ENCODE data around the gene LEMD2.

The LEMD2 gene

DNA sequence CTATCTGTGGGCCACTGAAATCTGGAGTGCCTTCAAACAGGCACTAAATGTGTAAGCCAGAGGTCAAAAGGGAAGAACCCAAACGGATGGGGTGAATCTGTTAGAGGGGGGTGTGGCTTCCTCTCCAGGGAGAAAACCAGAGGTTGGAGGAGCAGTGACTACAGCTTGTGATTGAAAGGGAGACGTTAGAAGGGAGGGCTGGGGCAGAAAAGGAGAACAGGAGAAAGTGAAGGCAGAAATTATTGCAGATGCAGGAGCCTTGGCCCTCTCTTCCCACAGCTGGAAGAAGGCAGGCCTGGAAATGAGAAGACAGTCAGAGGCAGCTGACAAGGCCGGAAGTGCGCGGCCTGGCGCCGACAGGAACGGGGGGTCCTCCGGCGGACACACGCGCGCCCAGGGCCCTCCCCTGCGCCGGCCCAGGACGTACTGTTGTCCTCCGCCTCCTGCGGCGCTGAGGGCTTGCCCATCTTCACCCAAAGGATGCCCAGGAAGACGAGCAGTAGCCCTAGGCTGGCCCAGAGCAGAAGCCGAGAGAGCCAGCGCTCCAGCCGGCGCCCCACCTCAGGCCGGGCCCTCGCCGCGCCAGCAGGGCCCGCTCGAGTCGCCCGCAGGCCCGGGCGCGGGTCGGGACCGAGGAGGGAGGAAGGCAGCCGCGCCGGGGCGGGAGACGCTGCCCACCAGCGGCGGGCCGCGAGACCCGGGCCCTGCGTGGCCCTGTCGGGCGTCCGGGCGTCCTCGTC, 806 bp downstream of the LEMD2 start:
- H3K27me3 ChIP-seq (ENCODE audit: control insufficient read depth, insufficient read depth, low read length) = no peaks in the 10 kb centered on the region
- peaks cover 67% of the 10 kb centered on the region for H3K4me1 ChIP-seq (ENCODE audit: control insufficient read depth, low read depth, low read length)
- peak overlapping the region; percentile 36 for H3K27ac ChIP-seq (ENCODE audit: low read length)
- peak overlapping the region; percentile 69 for H3K4me3 ChIP-seq (ENCODE audit: low read length)
- no peaks in the 10 kb centered on the region for H3K9me3 ChIP-seq (ENCODE audit: control insufficient read depth, low read depth, low read length)
- peaks cover 19% of the 10 kb centered on the region for H3K36me3 ChIP-seq (ENCODE audit: control insufficient read depth, low read depth, low read length)
- peak overlapping the region; percentile 66 for H3K9ac ChIP-seq (ENCODE audit: low read length)

- Histone ChIP-seq H3K27me3 (ENCODE audit: control insufficient read depth, insufficient read depth, low read length) (no peaks in the 10 kb centered on the region), H3K9ac (ENCODE audit: low read length) (no peak overlapping the region), H3K4me3 (ENCODE audit: low read length) (peak overlapping the region; percentile 69), H3K4me1 (ENCODE audit: control insufficient read depth, low read depth, low read length) (peaks cover 65% of the 10 kb centered on the region), H3K36me3 (ENCODE audit: control insufficient read depth, low read depth, low read length) (peaks cover 26% of the 10 kb centered on the region), H3K27ac (ENCODE audit: low read length) (no peak overlapping the region), H3K9me3 (ENCODE audit: control insufficient read depth, low read depth, low read length) (no peaks in the 10 kb centered on the region)
These were observed 1.5 kb downstream of the LEMD2 start for GRCh38 chr6:33787346-33787953.

GRCh38 chr6:33786736-33787135, 2.2 kb downstream of the LEMD2 start:
- H3K9ac ChIP-seq (ENCODE audit: low read length) = no peak overlapping the region
- peaks cover 66% of the 10 kb centered on the region for H3K4me1 ChIP-seq (ENCODE audit: control insufficient read depth, low read depth, low read length)
- H3K36me3 ChIP-seq (ENCODE audit: control insufficient read depth, low read depth, low read length) = peaks cover 29% of the 10 kb centered on the region
- H3K4me3 ChIP-seq (ENCODE audit: low read length) = peak overlapping the region; percentile 69
- H3K9me3 ChIP-seq (ENCODE audit: control insufficient read depth, low read depth, low read length) = no peaks in the 10 kb centered on the region
- H3K27me3 ChIP-seq (ENCODE audit: control insufficient read depth, insufficient read depth, low read length) = no peaks in the 10 kb centered on the region
- no peak overlapping the region for H3K27ac ChIP-seq (ENCODE audit: low read length)

DNA sequence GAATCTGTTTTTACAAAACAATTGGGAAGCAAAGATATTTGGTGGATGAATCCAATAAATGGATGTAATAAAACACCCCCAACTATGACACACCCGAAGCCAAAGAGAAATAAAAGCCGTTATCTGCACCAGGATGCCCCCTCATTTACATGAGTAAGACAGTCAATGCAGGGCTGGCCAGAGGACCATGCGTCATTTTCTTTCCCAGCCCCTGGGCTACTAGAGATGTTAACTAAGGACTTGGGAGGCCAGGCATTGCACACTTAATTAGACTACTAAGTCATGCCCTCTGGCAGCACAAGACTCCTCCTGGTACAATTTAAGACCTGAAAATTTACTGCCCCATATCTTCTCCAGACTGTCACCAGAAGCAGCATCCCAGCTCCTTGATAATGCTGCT, 3.2 kb downstream of the LEMD2 start:
- H3K9me3 ChIP-seq (ENCODE audit: control insufficient read depth, low read depth, low read length) = no peaks in the 10 kb centered on the region
- H3K36me3 ChIP-seq (ENCODE audit: control insufficient read depth, low read depth, low read length) = peaks cover 31% of the 10 kb centered on the region
- H3K27me3 ChIP-seq (ENCODE audit: control insufficient read depth, insufficient read depth, low read length) = no peaks in the 10 kb centered on the region
- no peak overlapping the region for H3K27ac ChIP-seq (ENCODE audit: low read length)
- H3K4me1 ChIP-seq (ENCODE audit: control insufficient read depth, low read depth, low read length) = peaks cover 66% of the 10 kb centered on the region
- H3K4me3 ChIP-seq (ENCODE audit: low read length) = no peak overlapping the region
- no peak overlapping the region for H3K9ac ChIP-seq (ENCODE audit: low read length)

- H3K27me3 ChIP-seq (ENCODE audit: control insufficient read depth, insufficient read depth, low read length) = no peaks in the 10 kb centered on the region
- H3K4me1 ChIP-seq (ENCODE audit: control insufficient read depth, low read depth, low read length) = peaks cover 66% of the 10 kb centered on the region
- peaks cover 40% of the 10 kb centered on the region for H3K36me3 ChIP-seq (ENCODE audit: control insufficient read depth, low read depth, low read length)
- no peak overlapping the region for H3K9ac ChIP-seq (ENCODE audit: low read length)
- no peak overlapping the region for H3K27ac ChIP-seq (ENCODE audit: low read length)
- no peaks in the 10 kb centered on the region for H3K9me3 ChIP-seq (ENCODE audit: control insufficient read depth, low read depth, low read length)
- H3K4me3 ChIP-seq (ENCODE audit: low read length) = no peak overlapping the region
These were observed 4.1 kb downstream of the LEMD2 start for GRCh38 chr6:33784787-33785186.

DNA sequence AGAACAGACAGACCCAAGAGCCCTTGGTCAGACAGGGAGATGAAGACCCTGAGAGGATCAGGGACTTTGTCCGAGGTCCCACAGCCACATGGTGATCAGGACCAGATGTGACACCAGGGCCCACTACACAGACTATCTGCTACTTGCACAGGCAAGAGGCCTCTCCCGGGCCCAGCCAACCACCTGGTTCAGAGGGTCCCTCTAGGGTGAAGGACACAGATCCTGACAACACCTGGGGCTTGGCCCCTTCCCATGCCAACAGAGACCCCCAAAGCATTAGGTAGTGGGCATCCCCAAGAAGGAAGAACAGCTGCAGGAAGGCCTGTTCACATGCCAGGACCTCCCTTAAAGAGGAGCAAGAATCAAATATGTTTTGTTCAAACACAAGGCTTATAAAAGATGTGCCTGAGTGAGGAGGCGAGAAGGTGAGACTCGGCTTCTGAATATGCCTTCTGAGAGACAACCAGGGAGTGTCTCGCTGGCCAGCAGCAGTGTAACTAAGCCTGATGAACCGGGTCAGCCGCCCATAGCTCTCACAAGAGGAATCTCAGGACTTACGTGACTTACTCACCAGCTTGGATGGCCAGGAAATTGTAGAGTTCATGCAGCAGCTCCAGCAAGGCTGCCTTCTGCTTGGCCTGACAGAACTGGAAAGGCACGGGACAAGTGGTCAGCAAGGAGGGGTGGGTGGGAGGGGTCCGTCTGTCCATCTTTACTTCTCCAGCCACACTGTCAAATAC, 5.0 kb downstream of the LEMD2 start:
- peaks cover 49% of the 10 kb centered on the region for H3K36me3 ChIP-seq (ENCODE audit: control insufficient read depth, low read depth, low read length)
- H3K27ac ChIP-seq (ENCODE audit: low read length) = no peak overlapping the region
- H3K27me3 ChIP-seq (ENCODE audit: control insufficient read depth, insufficient read depth, low read length) = no peaks in the 10 kb centered on the region
- no peaks in the 10 kb centered on the region for H3K9me3 ChIP-seq (ENCODE audit: control insufficient read depth, low read depth, low read length)
- no peak overlapping the region for H3K9ac ChIP-seq (ENCODE audit: low read length)
- H3K4me1 ChIP-seq (ENCODE audit: control insufficient read depth, low read depth, low read length) = peaks cover 67% of the 10 kb centered on the region
- no peak overlapping the region for H3K4me3 ChIP-seq (ENCODE audit: low read length)

GRCh38 chr6:33782561-33782960, 6.4 kb downstream of the LEMD2 start:
- Histone ChIP-seq H3K9ac (ENCODE audit: low read length) (peak overlapping the region; percentile 30), H3K36me3 (ENCODE audit: control insufficient read depth, low read depth, low read length) (peaks cover 63% of the 10 kb centered on the region), H3K27ac (ENCODE audit: low read length) (peak overlapping the region; percentile 77), H3K9me3 (ENCODE audit: control insufficient read depth, low read depth, low read length) (no peaks in the 10 kb centered on the region), H3K27me3 (ENCODE audit: control insufficient read depth, insufficient read depth, low read length) (no peaks in the 10 kb centered on the region), H3K4me1 (ENCODE audit: control insufficient read depth, low read depth, low read length) (peaks cover 74% of the 10 kb centered on the region), H3K4me3 (ENCODE audit: low read length) (no peak overlapping the region)

DNA sequence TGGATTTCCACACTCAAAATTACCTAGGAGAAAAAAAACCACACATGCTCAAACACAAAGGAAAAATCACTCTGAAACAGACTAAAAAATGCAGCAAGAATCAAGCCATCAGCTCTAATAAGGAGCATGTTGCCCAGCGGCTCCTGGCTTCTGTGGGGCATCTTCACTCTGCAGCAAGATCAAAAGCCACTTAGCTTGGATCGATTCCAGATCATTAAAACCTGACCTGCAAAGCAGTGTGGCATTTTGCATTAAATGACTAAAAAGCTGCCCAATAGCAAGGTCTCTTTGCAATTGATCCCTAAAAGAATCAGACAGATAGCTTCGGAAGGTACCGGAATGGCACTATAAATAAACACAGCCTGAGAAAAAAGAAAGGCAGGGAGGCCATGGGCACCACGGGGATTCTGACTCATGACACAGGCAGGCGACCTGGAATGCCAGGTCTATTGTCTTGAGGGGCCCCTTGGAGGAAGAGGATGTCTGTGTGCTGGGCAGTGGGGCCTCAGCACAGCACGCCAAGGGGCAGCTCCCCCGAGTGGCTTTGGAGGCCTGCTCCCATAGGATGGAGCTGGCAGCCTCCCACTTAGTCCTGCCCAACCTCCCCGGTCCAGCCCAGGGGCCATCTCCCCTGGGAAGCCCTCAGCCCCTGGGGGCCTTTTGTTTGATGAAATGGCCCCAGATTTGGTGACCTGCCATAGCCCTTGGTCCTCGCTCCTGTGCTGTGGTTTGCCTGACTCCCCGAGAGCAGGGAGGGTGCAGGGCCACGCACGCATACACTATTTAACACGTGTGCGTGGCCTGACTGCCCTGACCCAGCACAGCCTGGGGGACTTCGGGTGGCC, 7.6 kb downstream of the LEMD2 start:
- H3K4me1 ChIP-seq (ENCODE audit: control insufficient read depth, low read depth, low read length) = peaks cover 62% of the 10 kb centered on the region
- H3K9ac ChIP-seq (ENCODE audit: low read length) = peak overlapping the region; percentile 47
- H3K4me3 ChIP-seq (ENCODE audit: low read length) = peak overlapping the region; percentile 38
- H3K27ac ChIP-seq (ENCODE audit: low read length) = peak overlapping the region; percentile 83
- H3K36me3 ChIP-seq (ENCODE audit: control insufficient read depth, low read depth, low read length) = peaks cover 75% of the 10 kb centered on the region
- H3K27me3 ChIP-seq (ENCODE audit: control insufficient read depth, insufficient read depth, low read length) = no peaks in the 10 kb centered on the region
- H3K9me3 ChIP-seq (ENCODE audit: control insufficient read depth, low read depth, low read length) = no peaks in the 10 kb centered on the region

GRCh38 chr6:33779895-33780294, 9.0 kb downstream of the LEMD2 start:
- no peaks in the 10 kb centered on the region for H3K27me3 ChIP-seq (ENCODE audit: control insufficient read depth, insufficient read depth, low read length)
- no peaks in the 10 kb centered on the region for H3K9me3 ChIP-seq (ENCODE audit: control insufficient read depth, low read depth, low read length)
- H3K4me3 ChIP-seq (ENCODE audit: low read length) = peak overlapping the region; percentile 3
- H3K36me3 ChIP-seq (ENCODE audit: control insufficient read depth, low read depth, low read length) = peaks cover 85% of the 10 kb centered on the region
- no peak overlapping the region for H3K27ac ChIP-seq (ENCODE audit: low read length)
- no peak overlapping the region for H3K9ac ChIP-seq (ENCODE audit: low read length)
- H3K4me1 ChIP-seq (ENCODE audit: control insufficient read depth, low read depth, low read length) = peaks cover 50% of the 10 kb centered on the region

DNA sequence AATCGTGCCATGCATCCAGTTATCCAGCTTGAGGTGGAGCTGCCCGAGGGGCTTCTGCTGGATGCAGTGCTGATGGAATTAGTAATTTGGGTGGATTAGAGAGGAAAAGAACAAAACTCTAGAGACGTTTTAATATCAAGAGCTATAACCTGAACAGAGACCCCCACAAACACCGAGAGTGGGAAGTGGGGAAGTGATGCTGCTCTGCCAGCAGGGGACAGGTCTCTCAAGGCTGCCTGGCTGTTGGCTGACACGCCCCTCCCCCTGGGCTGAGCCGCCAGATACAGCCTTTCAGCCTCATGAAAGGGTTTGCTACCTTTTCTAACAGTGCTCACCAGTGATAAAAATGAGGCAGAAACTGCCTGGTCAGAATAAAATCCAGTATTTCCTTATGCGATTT, 9.6 kb downstream of the LEMD2 start:
- no peak overlapping the region for H3K9ac ChIP-seq (ENCODE audit: low read length)
- no peaks in the 10 kb centered on the region for H3K9me3 ChIP-seq (ENCODE audit: control insufficient read depth, low read depth, low read length)
- peaks cover 50% of the 10 kb centered on the region for H3K4me1 ChIP-seq (ENCODE audit: control insufficient read depth, low read depth, low read length)
- no peak overlapping the region for H3K27ac ChIP-seq (ENCODE audit: low read length)
- H3K36me3 ChIP-seq (ENCODE audit: control insufficient read depth, low read depth, low read length) = peaks cover 86% of the 10 kb centered on the region
- peak overlapping the region; percentile 3 for H3K4me3 ChIP-seq (ENCODE audit: low read length)
- no peaks in the 10 kb centered on the region for H3K27me3 ChIP-seq (ENCODE audit: control insufficient read depth, insufficient read depth, low read length)

Measured in iPS-18a (cell line).